ENCODE measurements around the gene ITIH3. TPM values are rescaled to one million over a fixed set of nuclear protein-coding genes. Genes with fewer than 3 reads are reported as not detected.

Gene ITIH3
- total and polyA plus RNA-seq, 2 of the 8 experiments (the other 6 are each of a cell fraction or from before 2014, with no cell fraction given) = not detected

- no peak for TF ChIP-seq CHD7 (IDR thresholded peaks at IDR 0.05; ENCODE audit: insufficient replicate concordance, low read length)
- TF ChIP-seq, protein P1, sequence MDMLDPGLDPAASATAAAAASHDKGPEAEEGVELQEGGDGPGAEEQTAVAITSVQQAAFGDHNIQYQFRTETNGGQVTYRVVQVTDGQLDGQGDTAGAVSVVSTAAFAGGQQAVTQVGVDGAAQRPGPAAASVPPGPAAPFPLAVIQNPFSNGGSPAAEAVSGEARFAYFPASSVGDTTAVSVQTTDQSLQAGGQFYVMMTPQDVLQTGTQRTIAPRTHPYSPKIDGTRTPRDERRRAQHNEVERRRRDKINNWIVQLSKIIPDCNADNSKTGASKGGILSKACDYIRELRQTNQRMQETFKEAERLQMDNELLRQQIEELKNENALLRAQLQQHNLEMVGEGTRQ (IDR thresholded peaks at IDR 0.05; ENCODE audit: low read length) = no peak
- no peak for TF ChIP-seq CHD1 (IDR thresholded peaks at IDR 0.05; ENCODE audit: low read depth, low read length)
- no peak for TF ChIP-seq CREB1 (IDR thresholded peaks at IDR 0.05)
- TF ChIP-seq KDM1A (IDR thresholded peaks at IDR 0.05; ENCODE audit: borderline replicate concordance, low read length) = no peak
- TF ChIP-seq SIX5 (IDR thresholded peaks at IDR 0.05; ENCODE audit: low read depth, low read length) = no peak
Measured at GRCh38 chr3:52836471-52836845, 41.9 kb downstream of the ITIH3 start (continued).
